Lower leg skin (tissue), 4 donors: ENCODE measurements around the gene POR. TPM values are rescaled to one million over a fixed set of nuclear protein-coding genes. Genes with fewer than 3 reads are reported as not detected.

ENCODE experiments used
- DNase-seq, 2 donors: peaks; one replicate each; pipeline ENCODE4 v3.0.0-alpha.2; 2019; ENCODE audit warnings: low spot score in 2 of 2
- H3K4me3 ChIP-seq: fragments of 200-600 bp; sonication (generic); 2 replicates; pipeline ENCODE4 v1.5.1; 2017; ENCODE audit warnings: mild to moderate bottlenecking, low read depth; ENCODE audit not compliant: poor library complexity, severe bottlenecking
- CTCF ChIP-seq, 3 donors: fragments of 450-650 bp; IDR thresholded peaks; one replicate each; pipeline ENCODE4 v1.5.1; 2016; ENCODE audit warnings: antibody characterized with exemption in 3 of 3, mild to moderate bottlenecking in 3 of 3, moderate library complexity in 2 of 3
- POLR2A ChIP-seq, 2 donors: fragments of 450-650 bp; IDR thresholded peaks; one replicate each; pipeline ENCODE4 v1.6.1; 2016 to 2017; ENCODE audit warnings: antibody characterized with exemption in 2 of 2, mild to moderate bottlenecking in 1 of 2, moderate library complexity in 1 of 2
- WGBS, 2 donors: methylation state at CpG; one replicate each; pipeline ENCODE4 v1.1.5; 2018; 5-methylcytosine and 5-hydroxymethylcytosine counted together
- intact Hi-C: fragments of 100-400 bp; cut with DNase I; formaldehyde crosslinking; loops from one replicate; pipeline ENCODE4 v1.15.0; 2023; ENCODE audit warnings: low total_unique reads
- microRNA-seq, 2 donors: library from miRNA; unstranded; fragments of <30 nt; microRNA quantifications; one replicate each; pipeline ENCODE4, GENCODE V29; 2016; ENCODE audit warnings: borderline replicate concordance in 2 of 2, borderline number of aligned reads in 1 of 2
- total RNA-seq, 4 donors: library from RNA; depleted of rRNA; stranded (reverse); fragments of >200 nt; gene quantifications; one replicate each; pipeline ENCODE4 v1.1.0, GENCODE V29; 2016

The POR gene
- total RNA-seq, 4 donors from 2014 or later, result 77.4 to 129 (median 97.0) TPM

- 88 to 100% methylated on average over 1 of the region's 1 CpG for WGBS, 2 donors
- intact Hi-C loops, result no loop called here
- no peak overlapping the region for H3K4me3 ChIP-seq
- no peak for DNase-seq
- TF ChIP-seq CTCF (IDR thresholded peaks at IDR 0.05) (no peak), POLR2A (IDR thresholded peaks at IDR 0.05) (no peak)
Observed at GRCh38 chr7:76031964-76032363, 117.0 kb downstream of the POR start.

Small RNAs within 50 kb of the gene (microRNA-seq; reads per million reads assigned to microRNA genes)
- gene MIR4651, result 0 to 2.0 reads per million in 2 donors

Other genes with a start within 250 kb of the POR start
- gene HIP1, start 176.2 kb upstream of the POR start, total RNA-seq, result 10 to 100 TPM; 20.1 to 30.3 (median 23.0) TPM
- 1 to 10 TPM in 2 of 4 donors, under 1 TPM in 1, not detected in 1; 0.79 to 2.0 (median 1.9) TPM for gene CCL26, start 142.9 kb upstream of the POR start, total RNA-seq
- gene CCL24, start 101.3 kb upstream of the POR start, total RNA-seq, result 1 to 10 TPM in 1 of 4 donors, under 1 TPM in 2, not detected in 1; 0.64 to 2.0 (median 0.72) TPM
- gene RHBDD2, start 36.1 kb upstream of the POR start, total RNA-seq, result 10 to 100 TPM; 34.7 to 50.0 (median 41.4) TPM
- gene TMEM120A, start 79.4 kb downstream of the POR start, total RNA-seq, result 10 to 100 TPM; 17.7 to 37.4 (median 27.6) TPM
- 10 to 100 TPM; 33.4 to 63.9 (median 42.2) TPM for gene STYXL1, start 132.8 kb downstream of the POR start, total RNA-seq
- 100 to 1,000 TPM in 3 of 4 donors, 10 to 100 TPM in 1; 89.3 to 121 (median 110) TPM for gene MDH2, start 133.0 kb downstream of the POR start, total RNA-seq